ENCODE results near the gene LMNTD1.

GRCh38 chr12:25500651-25501050 lies 52.4 kb downstream of the LMNTD1 start:
- TF ChIP-seq CTCF (conservative IDR thresholded peaks at IDR 0.05; ENCODE audit: low read depth, low read length) (no peak), EZH2 (IDR thresholded peaks at IDR 0.05; ENCODE audit: borderline replicate concordance, low read depth, low read length, poor library complexity, severe bottlenecking) (no peak)

All from A673 (cell line).